M059J (cell line): ENCODE results near the gene ABCA2. TPM values are rescaled to one million over a fixed set of nuclear protein-coding genes. Genes with fewer than 3 reads are reported as not detected.
"Not testable (repeated sequence)": the region's sequence is repeated elsewhere in the genome, so short reads cannot be mapped to it uniquely, and the experiment has no call there.

Experiments
- DNase-seq: peaks from one replicate; pipeline ENCODE4 v3.0.0-alpha.2; 2012; ENCODE audit warnings: low read depth
- total RNA-seq: library from RNA; depleted of rRNA; stranded (reverse); fragments of >200 nt; shearing (Covaris generic); gene quantifications from 2 replicates; pipeline ENCODE4 v1.2.3, GENCODE V29; 2014

Gene ABCA2
- total RNA-seq, 1 experiment from 2014 or later = 10.2 TPM

- DNase-seq = peak; percentile 55
Observed at GRCh38 chr9:137064027-137064879, 36.2 kb upstream of the ABCA2 start.

GRCh38 chr9:137063311-137064026, 35.4 kb upstream of the ABCA2 start:
- DNase-seq = no peak

DNA sequence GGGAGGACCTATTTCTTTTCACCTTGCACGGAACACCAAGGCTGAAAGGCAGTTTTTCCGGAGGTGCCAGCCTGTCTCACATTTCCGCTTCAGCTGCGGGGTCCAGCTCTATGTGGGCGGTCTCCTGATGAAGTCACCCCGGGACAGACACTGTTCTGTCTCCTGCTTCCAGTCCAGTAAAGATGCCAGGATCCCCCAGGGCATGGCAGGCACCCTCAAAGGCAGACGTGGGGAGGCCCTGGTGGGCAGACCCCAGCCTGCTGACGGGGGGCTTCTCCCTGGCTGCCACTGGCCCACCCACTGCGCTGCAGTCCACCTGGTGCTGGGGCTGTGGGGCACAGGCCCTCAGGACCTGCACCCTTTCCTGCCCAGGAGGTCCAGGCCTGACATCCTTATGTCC, 34.8 kb upstream of the ABCA2 start:
- DNase-seq = not testable (repeated sequence)

GRCh38 chr9:137062384-137062783, 34.3 kb upstream of the ABCA2 start:
- DNase-seq = no peak

- no peak for DNase-seq
Observed at GRCh38 chr9:137058521-137059234, 30.6 kb upstream of the ABCA2 start.

DNA sequence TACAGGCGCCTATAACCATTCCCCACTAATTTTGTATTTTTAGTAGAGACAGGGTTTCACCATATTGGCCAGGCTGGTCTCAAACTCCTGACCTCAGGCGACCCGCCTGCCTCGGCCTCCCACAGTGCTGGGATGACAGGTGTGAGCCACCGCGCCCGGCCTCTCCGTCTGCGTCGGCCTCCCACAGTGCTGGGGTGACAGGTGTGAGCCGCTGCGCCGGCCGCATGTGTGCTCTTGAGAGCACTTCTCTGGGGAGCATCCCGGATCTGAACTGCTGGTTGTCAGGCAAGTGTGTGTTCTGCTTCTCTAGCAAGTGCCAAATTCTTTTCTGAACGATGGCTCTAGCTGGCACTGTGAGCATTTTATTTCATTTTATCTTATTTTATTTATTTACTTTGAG, 29.5 kb upstream of the ABCA2 start:
- DNase-seq = no peak

GRCh38 chr9:137056739-137057415, 28.8 kb upstream of the ABCA2 start:
- DNase-seq = no peak

GRCh38 chr9:137055385-137056364, 27.6 kb upstream of the ABCA2 start:
- DNase-seq = peak; percentile 85

DNA sequence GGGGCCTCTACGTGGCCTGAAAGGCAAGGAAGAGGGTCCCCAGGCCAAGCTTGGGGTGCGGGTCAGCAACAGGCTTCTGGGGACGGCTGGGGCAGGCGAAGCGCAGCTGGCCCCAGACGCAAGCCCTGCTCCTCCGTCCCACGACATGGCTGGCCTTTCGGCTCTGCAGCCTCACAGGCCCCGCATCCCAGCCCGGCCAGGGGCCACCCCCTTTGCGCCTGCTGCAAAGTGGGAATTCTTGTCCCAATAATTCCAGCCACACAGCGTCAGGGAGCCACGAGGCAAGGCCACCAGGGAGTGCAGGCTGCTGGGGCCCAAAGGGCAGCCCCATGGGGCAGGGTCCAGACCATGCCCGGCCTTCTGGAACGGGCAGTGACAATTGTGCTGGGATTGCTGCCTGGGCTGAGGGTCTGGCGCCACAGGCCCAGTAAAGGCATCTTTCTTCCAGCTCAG, 26.9 kb upstream of the ABCA2 start:
- DNase-seq = no peak

GRCh38 chr9:137053944-137054931, 26.2 kb upstream of the ABCA2 start, which contains the start of gene ENTPD2:
TSS of gene ENTPD2 (minus strand) at chr9:137054061. CDS start at chr9:137053997, 64 bp downstream.
- DNase-seq = no peak

DNA sequence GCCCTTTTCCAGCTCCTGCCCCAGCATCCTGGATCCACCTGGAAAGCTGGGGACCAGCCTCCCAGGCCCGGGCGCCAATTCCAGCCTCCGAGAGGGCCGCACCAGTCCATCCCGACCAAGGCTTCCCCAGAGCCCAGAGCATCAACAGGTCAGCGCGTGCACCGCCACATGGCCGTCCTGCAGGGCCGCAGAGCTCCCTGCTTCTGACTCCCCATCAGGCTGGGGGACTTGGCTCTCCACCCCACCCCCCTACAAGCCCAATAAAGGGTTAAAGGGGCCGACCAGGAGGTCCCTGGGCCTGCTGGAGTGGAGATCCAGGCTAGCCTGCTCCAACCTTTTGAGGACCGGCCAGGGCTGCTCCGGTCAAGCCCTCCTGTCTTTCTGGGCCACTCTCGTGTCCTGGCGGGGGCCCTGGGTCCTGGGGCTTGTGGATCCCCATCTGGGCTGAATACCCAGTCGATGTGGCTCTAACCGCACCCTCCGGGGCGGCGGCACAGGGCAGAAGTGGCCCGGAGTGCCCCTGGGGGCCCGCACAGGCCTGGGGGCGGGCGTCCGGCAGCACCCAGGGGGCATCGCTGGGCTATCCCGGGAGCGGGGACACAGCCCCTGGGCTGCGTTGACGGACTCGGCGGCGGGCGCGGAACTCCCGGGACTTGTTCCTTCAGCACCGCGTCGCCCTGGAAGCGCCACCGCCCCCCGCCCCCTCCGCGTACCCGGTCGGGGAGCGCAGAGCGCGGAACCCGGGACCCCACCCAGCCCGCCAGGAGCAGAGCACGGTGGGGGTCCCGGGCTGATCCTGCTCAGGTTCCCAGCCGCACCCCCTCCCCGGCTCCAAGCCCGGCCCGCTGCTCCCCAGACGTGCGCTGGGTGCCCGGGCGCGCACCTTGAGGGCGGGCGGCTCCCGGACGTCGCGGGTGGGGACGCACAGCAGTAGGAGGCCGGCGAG, 25.2 kb upstream of the ABCA2 start:
- DNase-seq = no peak

DNA sequence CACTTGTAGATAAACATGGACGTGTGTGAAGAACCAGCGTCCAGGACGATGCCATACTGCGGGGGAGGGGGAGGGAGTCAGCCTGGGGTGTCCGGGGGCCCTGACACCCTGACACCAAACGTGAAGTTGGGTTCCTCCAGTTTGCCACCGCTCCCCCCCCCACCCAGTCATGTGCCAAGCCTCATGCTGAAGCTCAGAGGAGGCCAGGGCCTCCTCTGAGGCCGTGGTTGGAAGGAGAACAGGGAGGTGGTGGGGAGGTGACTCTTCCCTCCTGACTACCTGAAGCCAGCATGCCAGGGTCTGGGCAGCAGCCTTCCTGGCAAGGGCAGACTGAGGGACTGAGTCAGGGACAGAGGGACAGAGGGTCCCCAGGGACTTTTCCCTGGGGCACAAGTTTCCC, 24.3 kb upstream of the ABCA2 start:
- no peak for DNase-seq

- DNase-seq = no peak
Observed at GRCh38 chr9:137051145-137051724, 23.2 kb upstream of the ABCA2 start.

- DNase-seq = peak; percentile 28
Observed at GRCh38 chr9:137050570-137050969, 22.5 kb upstream of the ABCA2 start.

- DNase-seq = peak; percentile 44
Observed at GRCh38 chr9:137049544-137050449, 21.8 kb upstream of the ABCA2 start.
